HUES64 (cell line): ENCODE measurements around the gene HTR4.

Source experiments
- H3K27ac ChIP-seq: 2 replicates; pipeline ENCODE4 v1.7.0; 2013; ENCODE audit warnings: low read depth, low read length, inconsistent platforms
- H3K27me3 ChIP-seq: 2 replicates; pipeline ENCODE4 v1.6.1; 2013; ENCODE audit warnings: mild to moderate bottlenecking, low read length; ENCODE audit not compliant: insufficient read depth
- H3K36me3 ChIP-seq: 2 replicates; pipeline ENCODE4 v1.6.1; 2013; ENCODE audit warnings: mild to moderate bottlenecking, low read length; ENCODE audit not compliant: insufficient read depth
- H3K4me1 ChIP-seq: 2 replicates; pipeline ENCODE4 v1.6.1; 2013; ENCODE audit warnings: mild to moderate bottlenecking, low read length, moderate library complexity; ENCODE audit not compliant: insufficient read depth
- H3K4me3 ChIP-seq: 2 replicates; pipeline ENCODE4 v1.5.1; 2013; ENCODE audit warnings: mild to moderate bottlenecking, low read length, moderate library complexity
- H3K9ac ChIP-seq: 2 replicates; pipeline ENCODE4 v1.6.1; 2013; ENCODE audit warnings: mild to moderate bottlenecking, low read depth, low read length
- H3K9me3 ChIP-seq: 2 replicates; pipeline ENCODE4 v1.6.1; 2013; ENCODE audit warnings: low read depth, low read length; ENCODE audit not compliant: insufficient read depth
- WGBS: fragments of 150-250, 120-280 bp; methylation state at CpG from one replicate; pipeline ENCODE4 v1.1.7; 2013; ENCODE audit warnings: missing lambda C conversion rate; 5-methylcytosine and 5-hydroxymethylcytosine counted together

HTR4 gene

GRCh38 chr5:148626986-148627385 is 27.3 kb downstream of the HTR4 start:
- WGBS = 76% methylated on average over 4 of the region's 5 CpGs
- no peak overlapping the region for H3K9ac ChIP-seq
- no peaks in the 10 kb centered on the region for H3K4me1 ChIP-seq
- no peaks in the 10 kb centered on the region for H3K9me3 ChIP-seq
- H3K36me3 ChIP-seq = no peaks in the 10 kb centered on the region
- no peak overlapping the region for H3K27ac ChIP-seq
- H3K27me3 ChIP-seq = no peaks in the 10 kb centered on the region
- H3K4me3 ChIP-seq = no peak overlapping the region

GRCh38 chr5:148626081-148626613 is 28.2 kb downstream of the HTR4 start:
- no peak overlapping the region for H3K4me3 ChIP-seq
- no peak overlapping the region for H3K9ac ChIP-seq
- no peaks in the 10 kb centered on the region for H3K4me1 ChIP-seq
- 95% methylated on average over 2 of the region's 3 CpGs for WGBS
- no peaks in the 10 kb centered on the region for H3K36me3 ChIP-seq
- no peak overlapping the region for H3K27ac ChIP-seq
- no peaks in the 10 kb centered on the region for H3K9me3 ChIP-seq
- no peaks in the 10 kb centered on the region for H3K27me3 ChIP-seq

- Histone ChIP-seq H3K4me1 (no peaks in the 10 kb centered on the region), H3K9ac (no peak overlapping the region), H3K4me3 (no peak overlapping the region), H3K9me3 (no peaks in the 10 kb centered on the region), H3K27ac (no peak overlapping the region), H3K36me3 (no peaks in the 10 kb centered on the region), H3K27me3 (no peaks in the 10 kb centered on the region)
- 94% methylated on average over 2 of the region's 2 CpGs for WGBS
Observed at GRCh38 chr5:148625250-148625649, 29.1 kb downstream of the HTR4 start.

- Histone ChIP-seq H3K27ac (no peak overlapping the region), H3K9ac (no peak overlapping the region), H3K27me3 (no peaks in the 10 kb centered on the region), H3K9me3 (no peaks in the 10 kb centered on the region), H3K36me3 (no peaks in the 10 kb centered on the region), H3K4me3 (no peak overlapping the region), H3K4me1 (no peaks in the 10 kb centered on the region)
- 88% methylated on average over 7 of the region's 7 CpGs for WGBS
Observed at GRCh38 chr5:148623741-148624140, 30.6 kb downstream of the HTR4 start.

- Histone ChIP-seq H3K36me3 (no peaks in the 10 kb centered on the region), H3K9me3 (no peaks in the 10 kb centered on the region), H3K27me3 (no peaks in the 10 kb centered on the region), H3K27ac (no peak overlapping the region), H3K4me1 (no peaks in the 10 kb centered on the region), H3K9ac (no peak overlapping the region), H3K4me3 (no peak overlapping the region)
- WGBS = 87% methylated on average over 2 of the region's 2 CpGs
Observed at GRCh38 chr5:148623101-148623500, 31.2 kb downstream of the HTR4 start.

- Histone ChIP-seq H3K4me3 (no peak overlapping the region), H3K4me1 (no peaks in the 10 kb centered on the region), H3K27me3 (no peaks in the 10 kb centered on the region), H3K9me3 (no peaks in the 10 kb centered on the region), H3K9ac (no peak overlapping the region), H3K27ac (no peak overlapping the region), H3K36me3 (no peaks in the 10 kb centered on the region)
- 83% methylated on average over 1 of the region's 2 CpGs for WGBS
Observed at GRCh38 chr5:148620696-148621095, 33.6 kb downstream of the HTR4 start.

- Histone ChIP-seq H3K9me3 (no peaks in the 10 kb centered on the region), H3K27ac (no peak overlapping the region), H3K9ac (no peak overlapping the region), H3K36me3 (no peaks in the 10 kb centered on the region), H3K4me3 (no peak overlapping the region), H3K4me1 (no peaks in the 10 kb centered on the region), H3K27me3 (no peaks in the 10 kb centered on the region)
- 96% methylated on average over 3 of the region's 3 CpGs for WGBS
Observed at GRCh38 chr5:148620091-148620490, 34.2 kb downstream of the HTR4 start.

- H3K27me3 ChIP-seq = no peaks in the 10 kb centered on the region
- no peaks in the 10 kb centered on the region for H3K4me1 ChIP-seq
- no peak overlapping the region for H3K9ac ChIP-seq
- H3K4me3 ChIP-seq = no peak overlapping the region
- 92% methylated on average over 3 of the region's 3 CpGs for WGBS
- H3K9me3 ChIP-seq = no peaks in the 10 kb centered on the region
- H3K27ac ChIP-seq = no peak overlapping the region
- H3K36me3 ChIP-seq = no peaks in the 10 kb centered on the region
Observed at GRCh38 chr5:148619484-148619883, 34.8 kb downstream of the HTR4 start.

GRCh38 chr5:148615644-148616275 is 38.6 kb downstream of the HTR4 start:
- Histone ChIP-seq H3K9ac (no peak overlapping the region), H3K4me3 (no peak overlapping the region), H3K9me3 (no peaks in the 10 kb centered on the region), H3K4me1 (no peaks in the 10 kb centered on the region), H3K27ac (no peak overlapping the region), H3K36me3 (no peaks in the 10 kb centered on the region), H3K27me3 (no peaks in the 10 kb centered on the region)
- 89% methylated on average over 4 of the region's 4 CpGs for WGBS

GRCh38 chr5:148607406-148607805 is 46.9 kb downstream of the HTR4 start:
- no peaks in the 10 kb centered on the region for H3K27me3 ChIP-seq
- no peaks in the 10 kb centered on the region for H3K36me3 ChIP-seq
- no peaks in the 10 kb centered on the region for H3K4me1 ChIP-seq
- no peaks in the 10 kb centered on the region for H3K9me3 ChIP-seq
- H3K27ac ChIP-seq = no peak overlapping the region
- no peak overlapping the region for H3K9ac ChIP-seq
- H3K4me3 ChIP-seq = no peak overlapping the region

GRCh38 chr5:148606296-148606695 is 48.0 kb downstream of the HTR4 start:
- no peak overlapping the region for H3K4me3 ChIP-seq
- H3K36me3 ChIP-seq = no peaks in the 10 kb centered on the region
- H3K27ac ChIP-seq = no peak overlapping the region
- no peaks in the 10 kb centered on the region for H3K27me3 ChIP-seq
- H3K9ac ChIP-seq = no peak overlapping the region
- H3K9me3 ChIP-seq = no peaks in the 10 kb centered on the region
- H3K4me1 ChIP-seq = no peaks in the 10 kb centered on the region

GRCh38 chr5:148599187-148599586 is 55.1 kb downstream of the HTR4 start:
- 100% methylated on average over 1 of the region's 1 CpG for WGBS
- Histone ChIP-seq H3K36me3 (no peaks in the 10 kb centered on the region), H3K27me3 (no peaks in the 10 kb centered on the region), H3K9ac (no peak overlapping the region), H3K4me1 (no peaks in the 10 kb centered on the region), H3K27ac (no peak overlapping the region), H3K9me3 (peaks cover 8% of the 10 kb centered on the region; the same call in 1 of the 2 replicates), H3K4me3 (no peak overlapping the region)
